ENCODE data around the gene ZBTB11. TPM values are rescaled to one million over a fixed set of nuclear protein-coding genes. Genes with fewer than 3 reads are reported as not detected.

Gene ZBTB11
- total RNA-seq, 4 donors from 2014 or later = 11.6 to 29.1 (median 21.5) TPM

DNA sequence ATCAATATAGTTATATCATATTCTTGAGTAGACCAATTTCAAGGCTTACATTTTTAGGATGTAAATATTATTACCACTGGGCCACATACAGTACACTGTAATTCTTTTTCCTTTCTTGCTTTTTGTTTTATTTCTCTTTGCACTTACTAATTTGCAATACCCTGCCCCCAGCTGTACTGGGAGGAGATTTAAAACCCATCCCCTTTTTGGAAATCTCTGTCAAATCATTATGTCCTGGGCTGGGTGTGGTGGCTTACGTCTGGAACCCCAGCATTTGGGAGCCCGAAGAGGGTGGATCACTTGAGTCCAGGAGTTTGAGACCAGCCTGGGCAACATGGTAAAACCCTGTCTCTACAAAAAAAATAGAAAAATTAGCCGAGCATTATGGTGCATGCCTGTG is 16.2 kb downstream of the ZBTB11 start:
- Histone ChIP-seq H3K9me3 (no peaks in the 10 kb centered on the region), H3K4me1 (no peaks in the 10 kb centered on the region), H3K27me3 (no peaks in the 10 kb centered on the region), H3K4me3 (no peak overlapping the region), H3K36me3 (peaks cover 0 to 96% (median 28%) of the 10 kb centered on the region in 4 donors), H3K27ac (no peak overlapping the region)
- in situ Hi-C loops (cut with MboI; ENCODE audit: low pct_ligation_motif_present in 1 of 4, low pct_unique_long_range_greater_than_20kb in 1 of 4, low sequenced_read_pairs in 3 of 4) (no loop called here), intact Hi-C loops (cut with DNase I; ENCODE audit: low total_unique reads) (no loop called here)
- DNase-seq = no peak
- TF ChIP-seq POLR2AphosphoS5 (IDR thresholded peaks at IDR 0.05) (no peak), EP300 (IDR thresholded peaks at IDR 0.05; ENCODE audit: low read depth) (no peak), POLR2A (IDR thresholded peaks at IDR 0.05) (no peak)
- TF ChIP-seq, protein P1, sequence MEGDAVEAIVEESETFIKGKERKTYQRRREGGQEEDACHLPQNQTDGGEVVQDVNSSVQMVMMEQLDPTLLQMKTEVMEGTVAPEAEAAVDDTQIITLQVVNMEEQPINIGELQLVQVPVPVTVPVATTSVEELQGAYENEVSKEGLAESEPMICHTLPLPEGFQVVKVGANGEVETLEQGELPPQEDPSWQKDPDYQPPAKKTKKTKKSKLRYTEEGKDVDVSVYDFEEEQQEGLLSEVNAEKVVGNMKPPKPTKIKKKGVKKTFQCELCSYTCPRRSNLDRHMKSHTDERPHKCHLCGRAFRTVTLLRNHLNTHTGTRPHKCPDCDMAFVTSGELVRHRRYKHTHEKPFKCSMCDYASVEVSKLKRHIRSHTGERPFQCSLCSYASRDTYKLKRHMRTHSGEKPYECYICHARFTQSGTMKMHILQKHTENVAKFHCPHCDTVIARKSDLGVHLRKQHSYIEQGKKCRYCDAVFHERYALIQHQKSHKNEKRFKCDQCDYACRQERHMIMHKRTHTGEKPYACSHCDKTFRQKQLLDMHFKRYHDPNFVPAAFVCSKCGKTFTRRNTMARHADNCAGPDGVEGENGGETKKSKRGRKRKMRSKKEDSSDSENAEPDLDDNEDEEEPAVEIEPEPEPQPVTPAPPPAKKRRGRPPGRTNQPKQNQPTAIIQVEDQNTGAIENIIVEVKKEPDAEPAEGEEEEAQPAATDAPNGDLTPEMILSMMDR (IDR thresholded peaks at IDR 0.05) = no peak
- WGBS, 2 donors (ENCODE audit: low coverage in 1 of 2) = 96 to 100% methylated on average over 1 to 3 of the region's 3 CpGs

DNA sequence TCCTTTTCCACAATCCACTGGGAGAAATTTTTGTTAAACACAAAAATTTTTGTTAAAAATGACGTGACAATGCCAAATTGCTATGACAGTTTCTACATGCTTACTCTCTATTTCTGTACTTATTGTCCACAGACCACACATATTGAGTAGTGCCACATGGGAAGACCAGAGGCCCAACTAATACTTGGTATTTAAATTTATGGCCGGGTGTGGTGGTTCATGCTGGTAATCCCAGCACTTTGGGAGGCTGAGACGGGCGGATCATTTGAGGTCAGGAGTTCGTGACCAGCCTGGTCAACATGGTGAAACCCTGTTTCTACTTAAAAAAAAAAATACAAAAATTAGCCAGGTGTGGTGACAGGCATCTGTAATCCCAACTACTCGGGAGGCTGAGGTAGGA is 20.3 kb downstream of the ZBTB11 start:
- Histone ChIP-seq H3K27me3 (no peaks in the 10 kb centered on the region), H3K9me3 (no peaks in the 10 kb centered on the region), H3K4me3 (no peak overlapping the region), H3K4me1 (no peaks in the 10 kb centered on the region), H3K27ac (no peak overlapping the region), H3K36me3 (peaks cover 0 to 89% (median 36%) of the 10 kb centered on the region in 4 donors)
- no peak for DNase-seq
- intact Hi-C loops (cut with DNase I; ENCODE audit: low total_unique reads) (no loop called here), in situ Hi-C loops (cut with MboI; ENCODE audit: low pct_ligation_motif_present in 1 of 4, low pct_unique_long_range_greater_than_20kb in 1 of 4, low sequenced_read_pairs in 3 of 4) (no loop called here)
- 93 to 95% methylated on average over 6 of the region's 6 CpGs for WGBS, 2 donors (ENCODE audit: low coverage in 1 of 2)
- TF ChIP-seq POLR2A (IDR thresholded peaks at IDR 0.05) (no peak), POLR2AphosphoS5 (IDR thresholded peaks at IDR 0.05) (no peak), EP300 (IDR thresholded peaks at IDR 0.05; ENCODE audit: low read depth) (no peak)
- TF ChIP-seq, protein P1 (IDR thresholded peaks at IDR 0.05) = no peak

DNA sequence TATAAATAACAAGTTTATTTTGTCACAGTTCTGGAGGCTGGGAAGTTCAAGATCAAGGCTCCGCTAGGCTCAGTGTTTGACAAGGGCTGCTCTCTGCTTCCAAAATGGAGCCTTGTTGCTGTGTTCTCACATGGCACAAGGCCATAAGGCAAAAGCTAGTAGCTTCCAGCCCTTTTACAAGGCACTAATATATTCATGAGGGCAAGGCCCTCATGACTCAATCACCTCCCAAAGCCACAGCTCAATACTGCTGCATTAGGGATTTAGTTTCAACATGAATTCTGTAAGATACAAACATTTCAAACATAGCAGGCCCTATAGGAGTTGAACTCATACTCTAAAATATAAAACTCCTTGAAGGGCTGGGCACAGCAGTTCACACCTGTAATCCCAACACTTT is 30.2 kb downstream of the ZBTB11 start:
- H3K4me3 ChIP-seq = no peak overlapping the region
- in situ Hi-C loops (cut with MboI; ENCODE audit: low pct_ligation_motif_present in 1 of 4, low pct_unique_long_range_greater_than_20kb in 1 of 4, low sequenced_read_pairs in 3 of 4) = no loop called here
- H3K27me3 ChIP-seq = no peaks in the 10 kb centered on the region
- no peak overlapping the region for H3K27ac ChIP-seq
- DNase-seq = no peak
- peaks cover 0 to 34% (median 10%) of the 10 kb centered on the region in 4 donors for H3K36me3 ChIP-seq
- intact Hi-C loops (cut with DNase I; ENCODE audit: low total_unique reads) = no loop called here
- WGBS, 2 donors (ENCODE audit: low coverage in 1 of 2) = 95 to 100% methylated on average over 1 of the region's 1 CpG
- H3K9me3 ChIP-seq = no peaks in the 10 kb centered on the region
- TF ChIP-seq, protein P1 (IDR thresholded peaks at IDR 0.05) = no peak
- TF ChIP-seq EP300 (IDR thresholded peaks at IDR 0.05; ENCODE audit: low read depth) (no peak), POLR2A (IDR thresholded peaks at IDR 0.05) (no peak), POLR2AphosphoS5 (IDR thresholded peaks at IDR 0.05) (no peak)
- H3K4me1 ChIP-seq = peaks cover 0 to 7% (median 2%) of the 10 kb centered on the region in 4 donors

DNA sequence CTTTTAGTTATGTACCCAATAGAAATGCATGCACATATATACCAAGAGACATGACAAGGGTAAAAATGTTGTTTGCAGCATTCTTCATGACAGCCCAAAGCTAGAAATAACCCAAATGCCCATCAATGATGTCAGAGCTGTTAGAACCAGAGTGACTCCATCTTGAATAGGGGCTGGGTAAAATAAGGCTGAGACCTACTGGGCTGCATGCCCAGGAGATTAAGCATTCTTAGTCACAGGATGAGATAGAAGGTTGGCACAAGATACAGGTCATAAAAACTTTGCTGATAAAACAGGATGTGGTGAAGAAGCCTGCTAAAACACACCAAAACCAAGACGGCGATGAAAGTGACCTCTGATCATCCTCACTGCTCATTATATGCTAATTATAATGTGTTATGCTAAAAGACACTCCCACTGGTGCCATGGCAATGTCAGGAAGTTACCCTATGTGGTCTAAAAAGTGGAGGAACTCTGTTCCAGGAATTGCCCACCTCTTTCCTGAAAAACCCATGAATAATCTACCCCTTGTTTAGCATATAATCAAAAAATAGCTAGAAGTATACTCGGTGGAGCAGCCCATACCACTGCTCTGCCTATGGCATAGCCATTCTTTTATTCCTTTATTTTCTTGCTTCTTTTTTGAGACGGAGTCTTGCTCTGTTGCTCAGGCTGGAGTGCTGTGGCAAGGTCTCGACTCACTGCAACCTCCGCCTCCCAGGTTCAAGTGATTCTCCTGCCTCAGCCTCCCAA is 32.9 kb downstream of the ZBTB11 start:
- TF ChIP-seq POLR2A (IDR thresholded peaks at IDR 0.05) (no peak), EP300 (IDR thresholded peaks at IDR 0.05; ENCODE audit: low read depth) (no peak), POLR2AphosphoS5 (IDR thresholded peaks at IDR 0.05) (no peak)
- TF ChIP-seq, protein P1 (IDR thresholded peaks at IDR 0.05) = no peak
- no peaks in the 10 kb centered on the region for H3K9me3 ChIP-seq
- peaks cover 0 to 11% (median 4%) of the 10 kb centered on the region in 4 donors for H3K36me3 ChIP-seq
- intact Hi-C loops (cut with DNase I; ENCODE audit: low total_unique reads) = no loop called here
- in situ Hi-C loops (cut with MboI; ENCODE audit: low pct_ligation_motif_present in 1 of 4, low pct_unique_long_range_greater_than_20kb in 1 of 4, low sequenced_read_pairs in 3 of 4) = no loop called here
- no peak overlapping the region for H3K27ac ChIP-seq
- 58 to 77% methylated on average over 3 to 6 of the region's 6 CpGs for WGBS, 2 donors (ENCODE audit: low coverage in 1 of 2)
- DNase-seq = no peak
- peaks cover 0 to 7% (median 2%) of the 10 kb centered on the region in 4 donors for H3K4me1 ChIP-seq
- H3K4me3 ChIP-seq = no peak overlapping the region
- no peaks in the 10 kb centered on the region for H3K27me3 ChIP-seq
